SW480 (cell line): Measurements from ENCODE around the gene GIPC1.
"Not testable (repeated sequence)": the region's sequence is repeated elsewhere in the genome, so short reads cannot be mapped to it uniquely, and the experiment has no call there.

ENCODE experiments used
- DNase-seq: peaks from one replicate; pipeline ENCODE4 v3.0.0-alpha.2; 2016; ENCODE audit warnings: low spot score

The GIPC1 gene

DNA sequence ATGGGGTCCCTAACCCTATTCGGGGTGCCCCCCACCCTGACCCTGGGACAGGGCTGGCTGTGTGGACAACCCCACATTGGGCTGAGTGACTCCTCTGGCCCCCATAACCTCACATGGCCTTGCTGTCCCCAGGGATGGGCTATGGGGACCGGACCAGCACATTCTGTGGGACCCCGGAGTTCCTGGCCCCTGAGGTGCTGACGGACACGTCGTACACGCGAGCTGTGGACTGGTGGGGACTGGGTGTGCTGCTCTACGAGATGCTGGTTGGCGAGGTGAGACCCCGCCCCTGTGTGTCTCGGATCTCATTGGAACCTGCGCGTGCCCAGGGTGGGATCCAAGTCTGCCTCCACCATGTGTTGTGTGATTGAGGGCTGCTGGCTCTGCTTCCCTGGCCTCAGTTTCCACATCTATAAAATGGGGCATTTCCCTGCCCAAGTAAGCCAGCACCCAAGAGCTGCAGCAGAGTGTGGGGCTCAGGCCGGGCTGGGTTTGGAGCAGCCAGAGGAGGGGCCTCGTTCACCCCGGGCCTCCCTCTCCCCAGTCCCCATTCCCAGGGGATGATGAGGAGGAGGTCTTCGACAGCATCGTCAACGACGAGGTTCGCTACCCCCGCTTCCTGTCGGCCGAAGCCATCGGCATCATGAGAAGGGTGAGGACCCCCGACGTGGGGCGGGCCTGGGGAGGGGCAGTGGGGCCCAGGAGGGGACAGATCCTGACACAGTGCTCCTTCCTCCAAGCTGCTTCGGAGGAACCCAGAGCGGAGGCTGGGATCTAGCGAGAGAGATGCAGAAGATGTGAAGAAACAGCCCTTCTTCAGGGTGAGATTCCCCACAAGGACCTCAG, 25.7 kb downstream of the GIPC1 start:
- no peak for DNase-seq

DNA sequence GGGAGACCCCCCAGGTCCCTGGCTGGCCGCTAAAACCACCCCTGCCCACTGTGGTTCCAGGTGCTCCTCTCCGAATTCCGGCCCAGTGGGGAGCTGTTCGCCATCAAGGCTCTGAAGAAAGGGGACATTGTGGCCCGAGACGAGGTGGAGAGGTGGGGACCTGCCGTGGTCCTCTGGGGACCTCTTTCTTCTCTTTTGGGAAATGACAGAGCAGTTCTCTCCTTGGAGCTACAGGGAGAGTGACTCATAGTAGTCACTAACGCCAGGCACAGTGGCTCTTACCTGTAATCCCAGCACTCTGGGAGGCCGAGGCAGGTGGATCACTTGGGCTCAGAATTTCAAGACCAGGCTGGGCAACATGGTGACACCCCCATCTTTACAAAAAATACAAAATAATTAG, 28.1 kb downstream of the GIPC1 start:
- DNase-seq: peak; percentile 31

- DNase-seq: no peak
These were observed 28.5 kb downstream of the GIPC1 start for GRCh38 chr19:14467391-14467790.

GRCh38 chr19:14463747-14464146, 32.2 kb downstream of the GIPC1 start:
- no peak for DNase-seq

- not testable (repeated sequence) for DNase-seq
These were observed 33.5 kb downstream of the GIPC1 start for GRCh38 chr19:14462401-14462800.

DNA sequence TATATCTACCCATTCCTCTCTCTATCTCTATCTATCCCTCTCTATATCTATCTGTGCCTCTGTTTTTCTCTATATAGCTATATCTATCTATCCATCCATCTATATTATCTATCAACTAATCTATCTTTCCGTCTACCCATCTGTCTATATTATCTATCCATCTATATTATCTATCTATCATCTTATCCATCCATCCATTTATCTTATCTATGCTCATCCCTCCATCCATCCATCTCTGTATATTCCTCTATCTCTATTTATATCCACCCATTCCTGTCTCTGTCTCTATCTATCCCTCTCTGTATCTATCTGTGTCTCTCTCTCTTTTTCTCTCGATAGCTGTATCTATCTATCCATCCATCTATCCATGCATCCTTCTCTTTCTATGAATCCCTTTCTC, 35.0 kb downstream of the GIPC1 start:
- DNase-seq: no peak

DNA sequence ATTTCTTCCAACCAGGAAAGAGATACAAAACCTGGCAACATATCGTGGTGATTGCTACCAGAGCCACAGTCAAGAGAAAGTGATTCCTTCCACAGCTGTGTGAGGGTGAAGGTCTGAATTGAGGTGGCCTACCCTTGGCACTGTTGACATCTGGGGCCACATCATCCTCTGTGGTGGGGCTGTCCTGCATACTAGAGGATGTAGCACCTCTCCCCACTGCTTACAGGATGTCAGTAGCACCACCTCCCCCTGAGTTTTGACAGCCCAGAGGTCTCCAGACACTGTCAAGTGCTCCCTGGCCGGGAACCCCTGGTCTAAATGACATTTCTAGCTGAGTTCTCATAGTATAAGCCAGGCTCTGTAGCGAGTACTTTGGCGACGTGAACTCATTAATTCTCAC, 36.2 kb downstream of the GIPC1 start:
- DNase-seq: no peak

DNA sequence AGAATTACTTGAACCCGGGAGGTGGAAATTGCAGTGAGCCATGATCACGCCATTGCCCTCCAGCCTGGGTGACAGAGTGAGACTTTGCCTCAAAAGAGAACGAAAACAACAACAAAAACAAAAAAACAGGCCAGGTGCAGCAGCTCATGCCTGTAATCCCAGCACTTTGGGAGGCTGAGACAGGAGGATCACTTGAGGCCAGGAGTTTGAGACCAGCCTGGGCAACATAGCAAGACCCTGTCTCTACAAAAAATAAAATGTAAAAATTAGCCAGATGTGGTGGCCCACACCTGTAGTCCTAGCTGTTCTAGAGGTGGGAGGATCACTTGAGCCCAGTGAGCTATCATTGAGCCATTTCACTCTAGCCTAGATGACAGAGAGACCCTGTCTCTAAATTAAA, 43.6 kb downstream of the GIPC1 start:
- not testable (repeated sequence) for DNase-seq

DNA sequence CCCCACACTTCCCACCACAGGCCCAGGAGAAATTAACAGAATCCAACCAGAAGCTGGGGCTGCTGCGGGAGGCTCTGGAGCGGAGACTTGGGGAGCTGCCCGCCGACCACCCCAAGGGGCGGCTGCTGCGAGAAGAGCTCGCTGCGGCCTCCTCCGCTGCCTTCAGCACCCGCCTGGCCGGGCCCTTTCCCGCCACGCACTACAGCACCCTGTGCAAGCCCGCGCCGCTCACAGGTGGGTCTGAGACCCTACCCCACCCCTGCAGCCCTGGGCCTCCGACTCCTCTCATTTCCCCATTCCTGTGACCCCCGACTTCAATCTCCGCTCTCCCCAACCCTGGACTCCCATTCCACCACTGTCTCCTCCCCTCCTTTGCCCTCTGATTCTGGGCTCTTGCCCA, 45.1 kb downstream of the GIPC1 start:
- no peak for DNase-seq

GRCh38 chr19:14450168-14450874, 45.6 kb downstream of the GIPC1 start:
- peak; percentile 58 for DNase-seq

GRCh38 chr19:14449321-14449720, 46.6 kb downstream of the GIPC1 start:
- DNase-seq: no peak

GRCh38 chr19:14446336-14447036, 49.4 kb downstream of the GIPC1 start:
- no peak for DNase-seq

DNA sequence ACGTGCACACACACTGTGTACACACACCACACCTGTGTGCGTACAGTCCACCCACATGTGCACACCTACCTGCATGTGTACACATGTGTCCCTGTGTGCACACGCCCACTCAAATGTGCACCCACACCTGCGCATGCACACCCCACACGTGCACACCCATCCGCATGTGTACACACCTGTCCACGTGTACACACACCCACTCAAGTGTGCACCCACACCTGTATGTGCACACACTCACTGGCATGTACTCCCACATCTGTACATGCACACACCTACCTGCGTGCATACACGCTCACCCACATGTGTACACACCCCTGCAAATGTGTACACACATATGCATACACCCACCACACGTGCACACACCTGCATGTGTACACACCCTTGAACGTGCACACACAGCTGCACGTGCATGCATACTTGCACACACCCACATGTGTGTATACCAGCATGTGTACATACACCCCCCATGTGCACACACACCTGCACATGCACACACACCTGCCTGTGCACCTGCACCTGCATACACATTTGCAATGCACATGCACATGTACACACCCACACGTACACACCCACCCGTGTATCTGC, 52.2 kb downstream of the GIPC1 start:
- no peak for DNase-seq

- no peak for DNase-seq
These were observed 52.9 kb downstream of the GIPC1 start for GRCh38 chr19:14442891-14443631.

GRCh38 chr19:14441041-14441938, 54.6 kb downstream of the GIPC1 start:
- DNase-seq: no peak

DNA sequence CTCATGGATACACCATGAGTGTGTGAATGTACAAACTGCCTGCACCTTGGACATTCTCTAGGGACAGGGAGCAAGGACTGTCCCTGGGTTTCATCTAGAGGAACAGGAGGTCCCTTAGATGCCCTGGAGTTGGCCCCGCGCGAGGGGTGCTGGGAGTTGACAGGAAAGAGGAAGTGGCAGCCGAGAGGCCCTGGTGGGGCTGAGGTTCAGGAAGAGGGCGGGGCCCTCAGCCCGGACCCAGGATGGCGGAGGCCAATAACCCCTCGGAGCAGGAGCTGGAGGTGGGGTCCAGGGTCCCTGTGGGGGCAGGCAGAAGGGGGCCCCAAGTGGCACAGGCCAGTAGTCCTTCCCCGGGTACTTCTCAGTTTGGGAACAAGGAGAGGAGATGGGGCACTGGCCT, 55.9 kb downstream of the GIPC1 start:
- no peak for DNase-seq

GRCh38 chr19:14439014-14439413, 56.9 kb downstream of the GIPC1 start:
- DNase-seq: no peak

GRCh38 chr19:14437578-14438140, 58.3 kb downstream of the GIPC1 start:
- DNase-seq: no peak

GRCh38 chr19:14435320-14436050, 60.4 kb downstream of the GIPC1 start:
- no peak for DNase-seq
